ENCODE results near the gene CYSRT1. TPM values are rescaled to one million over a fixed set of nuclear protein-coding genes. Genes with fewer than 3 reads are reported as not detected.
"Not testable (repeated sequence)": the region's sequence is repeated elsewhere in the genome, so short reads cannot be mapped to it uniquely, and the experiment has no call there.

Gene CYSRT1
- total and polyA plus RNA-seq, 5 donors, result 0.17 to 0.32 TPM; not detected in 3

DNA sequence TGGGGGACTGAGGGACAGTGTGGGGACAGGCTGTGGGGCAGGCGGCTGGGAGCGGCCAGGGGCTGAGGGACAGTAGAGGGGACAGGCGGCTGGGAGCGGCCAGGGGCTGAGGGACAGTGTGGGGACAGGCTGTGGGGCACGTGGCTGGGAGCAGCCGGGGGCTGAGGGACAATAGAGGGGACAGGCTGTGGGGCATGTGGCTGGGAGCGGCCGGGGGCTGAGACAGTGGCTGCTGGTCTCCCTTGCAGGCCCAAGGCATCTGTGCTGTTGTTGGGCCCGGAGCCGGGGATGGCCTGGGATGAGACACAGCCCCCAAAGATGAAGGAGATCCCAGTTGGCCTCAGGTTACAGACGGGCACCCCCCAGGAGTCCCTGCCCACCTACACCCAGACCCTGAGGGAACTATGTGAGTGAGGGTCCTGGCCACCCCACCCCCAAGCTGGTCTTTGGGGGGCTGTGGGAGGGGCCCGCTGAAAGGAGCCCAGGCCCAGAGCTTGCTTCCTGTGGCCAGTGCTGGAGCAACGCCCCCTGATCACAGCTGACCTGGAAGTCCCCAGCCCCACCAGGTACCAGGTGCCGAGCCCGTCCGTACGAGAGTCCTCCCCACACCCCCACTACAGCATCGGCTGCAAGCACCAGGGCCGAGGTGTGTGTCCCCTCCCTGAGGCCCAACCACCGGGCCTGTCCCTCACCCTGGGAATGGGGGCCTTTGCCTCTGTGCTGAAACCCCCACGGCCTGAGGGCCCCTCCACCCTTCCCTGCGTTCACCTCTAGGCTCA lies 26.7 kb downstream of the CYSRT1 start:
- Histone ChIP-seq H3K27me3 (ENCODE audit: control insufficient read depth, insufficient read depth) (no peaks in the 10 kb centered on the region), H3K4me3 (ENCODE audit: low read length) (no peak overlapping the region), H3K4me1 (ENCODE audit: control insufficient read depth, insufficient read depth, low read length) (peaks cover 7% of the 10 kb centered on the region), H3K9me3 (ENCODE audit: control insufficient read depth, low read length) (no peaks in the 10 kb centered on the region), H3K27ac (ENCODE audit: low read length) (no peak overlapping the region)
- ATAC-seq, result no peak
- intact Hi-C loops (cut with DNase I), result no loop called here
- DNase-seq, result no peak
- WGBS, result 86% methylated on average over 22 of the region's 22 CpGs

GRCh38 chr9:137252555-137253506 lies 27.9 kb downstream of the CYSRT1 start:
- H3K9me3 ChIP-seq (ENCODE audit: control insufficient read depth, low read length), result no peaks in the 10 kb centered on the region
- ATAC-seq (no peak), DNase-seq (no peak)
- H3K27me3 ChIP-seq (ENCODE audit: control insufficient read depth, insufficient read depth), result no peaks in the 10 kb centered on the region
- WGBS, result 89% methylated on average over 35 of the region's 35 CpGs
- H3K4me1 ChIP-seq (ENCODE audit: control insufficient read depth, insufficient read depth, low read length), result peaks cover 7% of the 10 kb centered on the region
- no peak overlapping the region for H3K27ac ChIP-seq (ENCODE audit: low read length)
- intact Hi-C loops (cut with DNase I), result no loop called here
- H3K4me3 ChIP-seq (ENCODE audit: low read length), result no peak overlapping the region

DNA sequence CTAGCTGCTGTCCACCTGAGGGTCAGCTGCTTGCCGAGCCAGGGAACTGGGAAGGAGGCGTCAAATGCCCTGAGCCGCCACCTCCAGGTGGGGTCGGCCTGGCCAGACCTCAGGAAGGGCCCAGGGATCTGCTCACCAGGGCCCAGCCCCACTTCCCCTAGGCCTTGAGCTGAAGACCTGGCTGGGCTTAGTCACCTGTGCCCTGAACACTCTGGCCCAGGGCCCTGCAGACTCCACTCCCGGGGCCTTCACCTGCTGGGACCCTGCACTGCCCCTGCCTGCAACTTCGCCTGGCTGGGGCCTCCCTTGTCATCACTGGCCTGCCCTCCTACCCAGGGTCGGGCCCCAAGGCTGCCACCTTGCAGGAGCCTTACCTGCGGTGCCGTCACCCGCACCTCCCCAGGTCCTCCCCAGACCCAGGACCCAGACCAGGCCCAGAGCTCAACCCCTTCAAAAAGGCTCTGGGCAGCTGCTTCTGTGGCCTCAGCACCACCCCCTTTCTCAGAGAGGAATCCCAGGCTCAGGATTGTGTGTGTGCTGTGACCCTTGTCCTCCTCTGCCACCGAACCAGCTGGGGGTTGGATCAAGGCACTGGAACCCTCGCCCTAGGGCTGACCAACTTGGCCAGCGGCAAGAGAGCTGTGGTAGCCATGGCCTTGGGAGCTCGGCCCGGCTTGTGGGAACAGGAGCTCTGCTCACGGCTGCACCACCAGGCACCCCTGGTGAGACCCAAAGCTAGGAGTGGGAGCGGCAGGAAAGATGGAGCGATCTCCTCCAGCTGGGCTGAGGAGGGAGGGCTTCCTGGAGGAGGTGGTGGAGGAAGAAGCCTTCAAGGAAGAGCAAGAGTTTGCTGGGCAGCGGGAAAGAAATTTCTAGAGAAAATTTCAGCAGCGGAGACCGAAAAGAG lies 29.0 kb downstream of the CYSRT1 start:
- ATAC-seq (peak in 1 of 2 donors; percentile 2), DNase-seq (no peak)
- Histone ChIP-seq H3K27ac (ENCODE audit: low read length) (no peak overlapping the region), H3K4me3 (ENCODE audit: low read length) (peak overlapping the region; percentile 90), H3K27me3 (ENCODE audit: control insufficient read depth, insufficient read depth) (no peaks in the 10 kb centered on the region), H3K9me3 (ENCODE audit: control insufficient read depth, low read length) (no peaks in the 10 kb centered on the region), H3K4me1 (ENCODE audit: control insufficient read depth, insufficient read depth, low read length) (peaks cover 7% of the 10 kb centered on the region)
- WGBS, result 64% methylated on average over 21 of the region's 21 CpGs
- intact Hi-C loops (cut with DNase I), result no loop called here

DNA sequence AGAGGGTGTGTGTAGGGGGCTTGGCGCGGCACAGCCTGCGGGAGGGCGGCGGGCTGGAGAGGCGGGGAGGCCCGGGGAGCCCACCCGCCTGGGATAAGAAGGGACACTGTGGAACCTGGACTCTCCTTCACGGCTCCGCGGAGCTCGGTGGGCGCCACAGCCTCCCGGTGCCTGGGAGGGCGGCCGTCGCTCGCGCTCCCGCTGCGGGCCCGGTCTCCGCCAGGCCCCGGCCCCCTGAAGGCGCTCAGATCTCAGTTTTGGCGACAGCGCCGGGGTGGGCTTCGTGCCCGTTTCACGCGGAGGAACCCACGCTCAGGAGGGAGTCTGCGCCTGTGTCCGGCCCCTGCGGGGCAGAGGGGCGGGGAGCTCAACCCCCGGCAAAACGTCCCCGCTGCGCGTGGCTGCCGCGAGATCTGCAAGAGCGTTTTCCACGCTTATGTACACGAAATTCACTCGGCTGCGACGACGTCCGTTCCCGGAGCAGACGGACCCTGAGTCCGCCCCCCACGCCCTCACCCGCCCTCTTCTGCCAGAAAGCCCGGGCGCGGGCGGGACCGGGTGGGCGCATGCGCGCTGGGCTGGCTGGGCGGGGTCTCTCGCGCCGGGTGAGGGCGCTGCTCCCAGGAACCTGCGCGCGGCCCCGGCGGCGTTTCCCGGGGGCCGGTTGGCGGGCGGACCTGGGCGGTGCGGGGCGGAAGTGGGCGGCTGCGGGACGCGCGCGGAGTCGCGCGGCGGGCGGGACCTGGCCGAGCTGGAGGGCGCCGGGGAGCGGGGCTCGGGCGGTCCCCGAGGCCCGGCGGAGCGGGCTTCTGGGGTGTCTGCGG lies 29.9 kb downstream of the CYSRT1 start, which contains the start of gene NELFB:
NELFB (plus strand) TSS at position 704 of the 824 bp plus-strand sequence.
- peak; percentile 86 to 89 for ATAC-seq
- WGBS, result 1% methylated on average over 105 of the region's 105 CpGs
- intact Hi-C loops (cut with DNase I), result no loop called here

GRCh38 chr9:137255448-137256114 lies 30.6 kb downstream of the CYSRT1 start:
- peak overlapping the region; percentile 10 for H3K27ac ChIP-seq (ENCODE audit: low read length)
- H3K9me3 ChIP-seq (ENCODE audit: control insufficient read depth, low read length), result no peaks in the 10 kb centered on the region
- DNase-seq (no peak), ATAC-seq (peak; percentile 17 to 36)
- 2% methylated on average over 51 of the region's 51 CpGs for WGBS
- no peaks in the 10 kb centered on the region for H3K27me3 ChIP-seq (ENCODE audit: control insufficient read depth, insufficient read depth)
- peaks cover 4% of the 10 kb centered on the region for H3K4me1 ChIP-seq (ENCODE audit: control insufficient read depth, insufficient read depth, low read length)
- intact Hi-C loops (cut with DNase I), result no loop called here
- H3K4me3 ChIP-seq (ENCODE audit: low read length), result peak overlapping the region; percentile 90

More for the DNA sequence above, 29.9 kb downstream of the CYSRT1 start, which contains the start of gene NELFB:
- Histone ChIP-seq H3K4me3 (ENCODE audit: low read length) (peak within 1 kb of the TSS; percentile 90), H3K27me3 (ENCODE audit: control insufficient read depth, insufficient read depth) (no peaks in the 10 kb centered on the region), H3K9me3 (ENCODE audit: control insufficient read depth, low read length) (no peaks in the 10 kb centered on the region), H3K4me1 (ENCODE audit: control insufficient read depth, insufficient read depth, low read length) (peaks cover 7% of the 10 kb centered on the region), H3K27ac (ENCODE audit: low read length) (peak within 1 kb of the TSS; percentile 46)
- peak; percentile 95 to 98 (median 98) for DNase-seq

GRCh38 chr9:137256362-137256761 lies 31.4 kb downstream of the CYSRT1 start:
- Histone ChIP-seq H3K4me1 (ENCODE audit: control insufficient read depth, insufficient read depth, low read length) (peaks cover 3% of the 10 kb centered on the region), H3K9me3 (ENCODE audit: control insufficient read depth, low read length) (no peaks in the 10 kb centered on the region), H3K27ac (ENCODE audit: low read length) (no peak overlapping the region), H3K27me3 (ENCODE audit: control insufficient read depth, insufficient read depth) (no peaks in the 10 kb centered on the region), H3K4me3 (ENCODE audit: low read length) (no peak overlapping the region)
- intact Hi-C loops (cut with DNase I), result no loop called here
- WGBS, result 81% methylated on average over 15 of the region's 15 CpGs
- no peak for ATAC-seq
- no peak for DNase-seq

DNA sequence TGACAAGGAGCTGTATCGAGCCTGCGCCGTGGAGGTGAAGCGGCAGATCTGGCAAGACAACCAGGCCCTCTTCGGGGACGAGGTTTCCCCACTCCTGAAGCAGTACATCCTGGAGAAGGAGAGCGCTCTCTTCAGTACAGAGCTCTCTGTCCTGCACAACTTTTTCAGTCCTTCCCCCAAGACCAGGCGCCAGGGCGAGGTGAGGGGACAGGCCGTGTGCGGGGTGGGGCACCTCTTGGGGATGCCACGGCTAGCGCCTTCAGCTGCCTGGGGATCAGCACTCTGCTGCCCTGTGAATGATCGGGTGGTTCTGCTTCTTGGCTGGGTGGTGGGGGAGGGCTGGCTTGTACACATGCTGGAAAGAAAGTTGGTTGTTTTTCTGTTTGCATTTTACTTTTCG lies 31.9 kb downstream of the CYSRT1 start:
- no peak for DNase-seq
- Histone ChIP-seq H3K4me1 (ENCODE audit: control insufficient read depth, insufficient read depth, low read length) (peaks cover 3% of the 10 kb centered on the region), H3K27ac (ENCODE audit: low read length) (no peak overlapping the region), H3K27me3 (ENCODE audit: control insufficient read depth, insufficient read depth) (no peaks in the 10 kb centered on the region), H3K4me3 (ENCODE audit: low read length) (no peak overlapping the region), H3K9me3 (ENCODE audit: control insufficient read depth, low read length) (no peaks in the 10 kb centered on the region)
- WGBS, result 92% methylated on average over 15 of the region's 15 CpGs
- ATAC-seq, result no peak
- intact Hi-C loops (cut with DNase I), result no loop called here

- H3K27me3 ChIP-seq (ENCODE audit: control insufficient read depth, insufficient read depth); ATAC-seq; H3K27ac ChIP-seq (ENCODE audit: low read length); H3K9me3 ChIP-seq (ENCODE audit: control insufficient read depth, low read length); intact Hi-C loops (cut with DNase I); H3K4me3 ChIP-seq (ENCODE audit: low read length); H3K4me1 ChIP-seq (ENCODE audit: control insufficient read depth, insufficient read depth, low read length): not testable (repeated sequence)
- WGBS, result 34% methylated on average over 15 of the region's 15 CpGs
- DNase-seq, result peak in 2 of 3 donors; percentile 45 to 69
Observed at GRCh38 chr9:137262173-137262908, 37.4 kb downstream of the CYSRT1 start.

DNA sequence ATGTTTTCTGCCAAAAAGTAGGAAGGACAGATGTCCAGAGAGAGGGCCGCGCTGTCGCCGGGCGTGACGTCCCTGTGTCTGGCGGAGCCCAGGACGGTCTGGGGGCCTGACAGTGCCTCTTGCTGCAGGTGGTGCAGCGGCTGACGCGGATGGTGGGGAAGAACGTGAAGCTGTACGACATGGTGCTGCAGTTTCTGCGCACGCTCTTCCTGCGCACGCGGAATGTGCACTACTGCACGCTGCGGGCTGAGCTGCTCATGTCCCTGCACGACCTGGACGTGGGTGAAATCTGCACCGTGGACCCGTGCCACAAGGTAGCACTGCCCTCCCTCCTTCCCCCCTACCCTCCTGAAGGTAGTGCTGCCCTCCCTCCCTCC lies 37.9 kb downstream of the CYSRT1 start:
- 94% methylated on average over 24 of the region's 24 CpGs for WGBS
- peak in 1 of 2 donors; percentile 14 for ATAC-seq
- peak in 2 of 3 donors; percentile 16 to 64 for DNase-seq

More for the DNA sequence above, 37.9 kb downstream of the CYSRT1 start:
- no peak overlapping the region for H3K27ac ChIP-seq (ENCODE audit: low read length)
- no peaks in the 10 kb centered on the region for H3K27me3 ChIP-seq (ENCODE audit: control insufficient read depth, insufficient read depth)
- no peaks in the 10 kb centered on the region for H3K4me1 ChIP-seq (ENCODE audit: control insufficient read depth, insufficient read depth, low read length)
- H3K4me3 ChIP-seq (ENCODE audit: low read length), result no peak overlapping the region
- intact Hi-C loops (cut with DNase I), result no loop called here
- H3K9me3 ChIP-seq (ENCODE audit: control insufficient read depth, low read length), result no peaks in the 10 kb centered on the region

Data from right cardiac atrium (tissue), 5 donors.